ENCODE measurements around the gene PF4V1. TPM values are rescaled to one million over a fixed set of nuclear protein-coding genes. Genes with fewer than 3 reads are reported as not detected.

PF4V1 gene
- total RNA-seq, 2 donors from 2014 or later: not detected

GRCh38 chr4:73836373-73837279 lies 16.5 kb upstream of the PF4V1 start, which contains the start of gene CXCL6:
TSS of gene CXCL6 (plus strand) at chr4:73836678. CDS start at chr4:73836751, 73 bp downstream.
- no peak within 1 kb of the TSS for H3K27ac Mint-ChIP-seq
- peaks cover 7% of the 10 kb centered on the region for H3K36me3 Mint-ChIP-seq
- no peaks in the 10 kb centered on the region for H3K4me1 Mint-ChIP-seq (ENCODE audit: low read depth in 2 of 2)
- peaks cover 8% of the 10 kb centered on the region in 2 donors for H3K27me3 Mint-ChIP-seq
- peak within 1 kb of the TSS; percentile 27 for H3K4me3 Mint-ChIP-seq
- no peak for DNase-seq (ENCODE audit: low spot score)
- no peaks in the 10 kb centered on the region for H3K9me3 Mint-ChIP-seq
- no peak for ATAC-seq

DNA sequence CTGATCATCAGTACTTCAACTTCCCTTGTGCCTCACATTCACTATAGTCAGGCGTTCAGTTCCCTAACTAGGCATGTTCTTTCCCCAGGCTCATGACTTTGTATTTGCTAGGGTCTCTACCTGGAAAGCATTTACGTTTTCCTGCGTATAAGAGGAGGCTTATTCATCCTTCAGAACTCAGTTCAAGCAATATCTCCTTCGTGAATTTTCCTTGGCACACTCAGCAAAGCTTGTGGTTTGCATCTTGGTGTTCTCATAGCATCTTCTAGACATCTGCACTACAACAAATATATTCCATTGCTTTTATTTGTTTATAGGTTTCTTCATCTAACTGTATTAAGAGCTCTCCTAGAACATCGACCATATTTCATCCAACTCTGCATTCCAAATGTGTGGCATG lies 14.0 kb upstream of the PF4V1 start:
- H3K4me3 Mint-ChIP-seq: no peak overlapping the region
- ATAC-seq (no peak), DNase-seq (ENCODE audit: low spot score) (no peak)
- no peak overlapping the region for H3K27ac Mint-ChIP-seq
- peaks cover 7% of the 10 kb centered on the region for H3K36me3 Mint-ChIP-seq
- peaks cover 8% of the 10 kb centered on the region in 2 donors for H3K27me3 Mint-ChIP-seq
- no peaks in the 10 kb centered on the region for H3K9me3 Mint-ChIP-seq
- no peaks in the 10 kb centered on the region for H3K4me1 Mint-ChIP-seq (ENCODE audit: low read depth in 2 of 2)

DNA sequence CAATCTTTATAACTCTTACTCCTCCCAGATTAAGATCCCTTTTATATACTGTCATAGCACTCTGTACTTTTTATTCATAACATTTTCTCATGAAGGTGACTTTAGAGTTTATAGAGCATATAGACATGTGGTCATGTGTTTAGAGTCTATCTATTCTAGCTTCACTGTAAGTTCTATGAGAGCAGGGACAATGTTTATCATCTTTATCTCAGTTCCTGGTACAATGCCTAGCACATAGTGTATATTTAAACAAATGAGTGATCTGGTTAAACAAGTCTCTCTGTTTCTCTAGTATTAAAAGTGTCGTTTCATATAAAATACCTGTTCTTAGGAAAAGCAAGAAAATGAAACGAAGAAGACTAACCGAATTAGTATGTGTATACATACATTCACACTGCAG lies 13.4 kb upstream of the PF4V1 start:
- DNase-seq (ENCODE audit: low spot score) (no peak), ATAC-seq (no peak)
- Mint-ChIP-seq H3K4me3 (no peak overlapping the region), H3K36me3 (peaks cover 7% of the 10 kb centered on the region), H3K27me3 (peaks cover 8% of the 10 kb centered on the region in 2 donors), H3K4me1 (ENCODE audit: low read depth in 2 of 2) (no peaks in the 10 kb centered on the region), H3K27ac (no peak overlapping the region), H3K9me3 (no peaks in the 10 kb centered on the region)

- Mint-ChIP-seq H3K36me3 (peaks cover 7% of the 10 kb centered on the region), H3K9me3 (no peaks in the 10 kb centered on the region), H3K4me3 (no peak overlapping the region), H3K27me3 (peaks cover 8% of the 10 kb centered on the region in 2 donors), H3K4me1 (ENCODE audit: low read depth in 2 of 2) (no peaks in the 10 kb centered on the region), H3K27ac (no peak overlapping the region)
- DNase-seq (ENCODE audit: low spot score) (no peak), ATAC-seq (no peak)
Observed at GRCh38 chr4:73841243-73841925, 11.7 kb upstream of the PF4V1 start.

DNA sequence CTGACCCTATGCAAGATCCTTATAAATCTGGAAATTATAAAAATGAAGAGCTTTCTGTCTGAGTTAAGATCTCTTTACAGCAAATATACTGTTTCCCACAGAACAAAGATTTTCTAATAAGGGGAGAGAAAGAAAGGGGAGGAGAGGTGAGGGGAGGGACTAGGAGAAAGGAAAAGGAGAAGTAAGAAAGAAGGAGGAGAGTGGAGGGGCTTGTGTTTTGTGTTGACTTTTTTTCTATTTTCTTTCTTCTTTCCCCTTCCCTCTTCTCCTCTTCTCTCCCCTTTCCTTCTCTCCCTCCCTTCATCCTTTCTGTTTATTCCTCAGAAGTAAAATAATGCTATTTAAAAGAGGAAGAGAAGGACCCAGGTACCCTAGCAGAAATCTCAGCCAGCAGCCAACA lies 10.4 kb upstream of the PF4V1 start:
- no peak overlapping the region for H3K4me3 Mint-ChIP-seq
- ATAC-seq (no peak), DNase-seq (ENCODE audit: low spot score) (no peak)
- no peak overlapping the region for H3K27ac Mint-ChIP-seq
- H3K27me3 Mint-ChIP-seq: no peaks in the 10 kb centered on the region
- no peaks in the 10 kb centered on the region for H3K4me1 Mint-ChIP-seq (ENCODE audit: low read depth in 2 of 2)
- no peaks in the 10 kb centered on the region for H3K36me3 Mint-ChIP-seq
- H3K9me3 Mint-ChIP-seq: no peaks in the 10 kb centered on the region

DNA sequence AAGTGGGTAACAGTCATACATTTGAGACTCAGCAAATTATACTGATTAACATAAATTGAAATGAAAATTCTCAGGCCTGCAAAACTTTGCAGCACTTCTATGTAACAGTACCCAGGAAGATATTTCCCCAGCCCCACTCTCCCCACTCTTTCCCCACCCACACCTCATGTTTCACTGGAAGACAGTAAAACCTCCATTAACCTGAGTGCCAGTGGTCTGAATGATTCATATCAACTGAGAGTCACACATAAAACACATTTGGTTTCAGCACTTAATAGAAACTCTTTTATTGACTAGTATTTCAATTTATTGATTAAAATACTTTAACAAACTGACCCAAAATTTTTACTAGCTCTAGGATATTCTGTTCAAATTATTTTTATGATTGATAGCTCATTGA lies 9.7 kb upstream of the PF4V1 start:
- H3K36me3 Mint-ChIP-seq: no peaks in the 10 kb centered on the region
- H3K27me3 Mint-ChIP-seq: no peaks in the 10 kb centered on the region
- DNase-seq (ENCODE audit: low spot score) (no peak), ATAC-seq (no peak)
- H3K9me3 Mint-ChIP-seq: no peaks in the 10 kb centered on the region
- H3K27ac Mint-ChIP-seq: no peak overlapping the region
- H3K4me1 Mint-ChIP-seq (ENCODE audit: low read depth in 2 of 2): no peaks in the 10 kb centered on the region
- no peak overlapping the region for H3K4me3 Mint-ChIP-seq

- Mint-ChIP-seq H3K4me3 (no peak overlapping the region), H3K27me3 (no peaks in the 10 kb centered on the region), H3K4me1 (ENCODE audit: low read depth in 2 of 2) (no peaks in the 10 kb centered on the region), H3K27ac (no peak overlapping the region), H3K36me3 (no peaks in the 10 kb centered on the region), H3K9me3 (no peaks in the 10 kb centered on the region)
- ATAC-seq (no peak), DNase-seq (ENCODE audit: low spot score) (no peak)
Observed at GRCh38 chr4:73844345-73844744, 8.8 kb upstream of the PF4V1 start.

GRCh38 chr4:73844806-73845205 lies 8.3 kb upstream of the PF4V1 start:
- no peaks in the 10 kb centered on the region for H3K36me3 Mint-ChIP-seq
- no peaks in the 10 kb centered on the region for H3K27me3 Mint-ChIP-seq
- no peaks in the 10 kb centered on the region for H3K4me1 Mint-ChIP-seq (ENCODE audit: low read depth in 2 of 2)
- H3K9me3 Mint-ChIP-seq: no peaks in the 10 kb centered on the region
- H3K27ac Mint-ChIP-seq: no peak overlapping the region
- no peak overlapping the region for H3K4me3 Mint-ChIP-seq
- DNase-seq (ENCODE audit: low spot score) (no peak), ATAC-seq (no peak)

- H3K4me1 Mint-ChIP-seq (ENCODE audit: low read depth in 2 of 2): no peaks in the 10 kb centered on the region
- no peak overlapping the region for H3K27ac Mint-ChIP-seq
- no peak for DNase-seq (ENCODE audit: low spot score)
- H3K9me3 Mint-ChIP-seq: no peaks in the 10 kb centered on the region
- H3K36me3 Mint-ChIP-seq: no peaks in the 10 kb centered on the region
- no peak overlapping the region for H3K4me3 Mint-ChIP-seq
- ATAC-seq: no peak
- no peaks in the 10 kb centered on the region for H3K27me3 Mint-ChIP-seq
Observed at GRCh38 chr4:73847526-73848182, 5.4 kb upstream of the PF4V1 start.

DNA sequence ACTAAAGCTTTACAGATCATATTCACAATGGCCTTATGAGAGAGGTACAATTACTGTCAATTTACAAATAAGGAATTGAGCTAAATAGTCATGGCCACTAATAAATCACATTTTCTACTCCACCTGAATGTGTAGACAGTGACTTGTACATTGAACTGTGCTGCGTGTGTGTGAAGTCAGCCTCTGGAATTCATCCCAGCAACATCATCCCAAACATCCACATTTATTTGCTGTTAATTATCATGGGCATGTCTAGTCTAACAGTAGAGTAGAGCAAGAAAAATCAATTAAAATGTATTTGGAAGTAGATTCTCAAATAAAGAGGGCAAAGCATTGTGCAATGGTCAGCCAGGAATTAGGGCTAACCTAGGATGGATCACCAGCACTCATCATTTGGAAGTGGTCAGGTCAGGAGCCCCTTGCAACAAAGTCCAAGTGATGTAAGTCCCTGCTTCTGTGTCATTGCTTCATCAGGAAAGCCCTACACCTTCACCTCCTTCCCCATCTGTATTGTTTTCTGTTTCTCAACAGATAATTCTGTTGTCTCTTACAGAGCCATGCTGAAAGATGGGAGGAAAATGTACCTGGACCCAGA lies 4.8 kb upstream of the PF4V1 start:
- H3K27ac Mint-ChIP-seq: no peak overlapping the region
- no peaks in the 10 kb centered on the region for H3K9me3 Mint-ChIP-seq
- H3K4me3 Mint-ChIP-seq: no peak overlapping the region
- no peaks in the 10 kb centered on the region for H3K4me1 Mint-ChIP-seq (ENCODE audit: low read depth in 2 of 2)
- H3K27me3 Mint-ChIP-seq: no peaks in the 10 kb centered on the region
- no peaks in the 10 kb centered on the region for H3K36me3 Mint-ChIP-seq
- ATAC-seq (no peak), DNase-seq (ENCODE audit: low spot score) (no peak)

- H3K27me3 Mint-ChIP-seq: peaks cover 0 to 4% of the 10 kb centered on the region in 2 donors
- DNase-seq (ENCODE audit: low spot score): no peak
- no peak overlapping the region for H3K27ac Mint-ChIP-seq
- H3K4me3 Mint-ChIP-seq: no peak overlapping the region
- H3K9me3 Mint-ChIP-seq: no peaks in the 10 kb centered on the region
- H3K4me1 Mint-ChIP-seq (ENCODE audit: low read depth in 2 of 2): no peaks in the 10 kb centered on the region
- no peak for ATAC-seq
- no peaks in the 10 kb centered on the region for H3K36me3 Mint-ChIP-seq
Observed at GRCh38 chr4:73850261-73850970, 2.7 kb upstream of the PF4V1 start.

DNA sequence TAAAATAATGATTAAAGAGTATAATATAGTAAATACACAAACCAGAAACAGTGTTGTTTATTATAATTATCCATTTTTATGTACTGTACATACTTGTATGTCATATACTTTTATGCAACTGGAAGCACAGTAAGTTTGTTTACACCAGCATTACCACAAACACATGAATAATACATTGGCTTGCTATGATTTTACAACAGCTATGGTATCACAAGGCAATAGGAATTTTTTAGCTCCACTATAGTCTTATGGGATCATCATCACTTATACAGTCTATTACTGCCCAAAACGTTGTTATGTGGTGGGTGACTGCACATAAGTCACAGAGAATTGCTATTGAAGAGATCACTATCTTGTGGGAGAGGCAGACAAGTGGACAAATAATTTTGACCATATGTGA lies 1.8 kb upstream of the PF4V1 start:
- no peak overlapping the region for H3K4me3 Mint-ChIP-seq
- no peak for ATAC-seq
- H3K4me1 Mint-ChIP-seq (ENCODE audit: low read depth in 2 of 2): no peaks in the 10 kb centered on the region
- peaks cover 0 to 4% of the 10 kb centered on the region in 2 donors for H3K27me3 Mint-ChIP-seq
- H3K36me3 Mint-ChIP-seq: no peaks in the 10 kb centered on the region
- H3K9me3 Mint-ChIP-seq: no peaks in the 10 kb centered on the region
- H3K27ac Mint-ChIP-seq: no peak overlapping the region
- no peak for DNase-seq (ENCODE audit: low spot score)

GRCh38 chr4:73852771-73853170 lies 325 bp upstream of the PF4V1 start:
- H3K36me3 Mint-ChIP-seq: no peaks in the 10 kb centered on the region
- H3K27me3 Mint-ChIP-seq: peaks cover 0 to 4% of the 10 kb centered on the region in 2 donors
- H3K4me3 Mint-ChIP-seq: no peak overlapping the region
- no peaks in the 10 kb centered on the region for H3K9me3 Mint-ChIP-seq
- H3K4me1 Mint-ChIP-seq (ENCODE audit: low read depth in 2 of 2): no peaks in the 10 kb centered on the region
- no peak overlapping the region for H3K27ac Mint-ChIP-seq
- ATAC-seq: no peak
- no peak for DNase-seq (ENCODE audit: low spot score)
